H7 (cell line): ENCODE measurements around the gene SCTR. TPM values are rescaled to one million over a fixed set of nuclear protein-coding genes. Genes with fewer than 3 reads are reported as not detected.

Experiments
- DNase-seq: peaks from one replicate; pipeline ENCODE4 v3.0.0; 2012
- H3K27me3 ChIP-seq: 2 replicates; pipeline ENCODE4 v1.6.0; 2011; ENCODE audit warnings: mild to moderate bottlenecking, low read length; ENCODE audit not compliant: control insufficient read depth, insufficient read depth
- H3K36me3 ChIP-seq: replicated peaks from 2 replicates; pipeline ENCODE4 v1.5.1; 2011; ENCODE audit warnings: low read length; ENCODE audit not compliant: control insufficient read depth, insufficient read depth
- H3K4me3 ChIP-seq: 2 replicates; pipeline ENCODE4 v1.5.1; 2011; ENCODE audit warnings: low read depth, mild to moderate bottlenecking, control low read depth, low read length, moderate library complexity; ENCODE audit not compliant: insufficient read depth
- total RNA-seq: library from RNA; depleted of rRNA; stranded (reverse); fragments of >200 nt; shearing (Covaris generic); gene quantifications from 2 replicates; pipeline ENCODE4 v1.2.3, GENCODE V29; 2014; rRNA removed

The SCTR gene
- total RNA-seq, result not detected in 2 replicates

DNA sequence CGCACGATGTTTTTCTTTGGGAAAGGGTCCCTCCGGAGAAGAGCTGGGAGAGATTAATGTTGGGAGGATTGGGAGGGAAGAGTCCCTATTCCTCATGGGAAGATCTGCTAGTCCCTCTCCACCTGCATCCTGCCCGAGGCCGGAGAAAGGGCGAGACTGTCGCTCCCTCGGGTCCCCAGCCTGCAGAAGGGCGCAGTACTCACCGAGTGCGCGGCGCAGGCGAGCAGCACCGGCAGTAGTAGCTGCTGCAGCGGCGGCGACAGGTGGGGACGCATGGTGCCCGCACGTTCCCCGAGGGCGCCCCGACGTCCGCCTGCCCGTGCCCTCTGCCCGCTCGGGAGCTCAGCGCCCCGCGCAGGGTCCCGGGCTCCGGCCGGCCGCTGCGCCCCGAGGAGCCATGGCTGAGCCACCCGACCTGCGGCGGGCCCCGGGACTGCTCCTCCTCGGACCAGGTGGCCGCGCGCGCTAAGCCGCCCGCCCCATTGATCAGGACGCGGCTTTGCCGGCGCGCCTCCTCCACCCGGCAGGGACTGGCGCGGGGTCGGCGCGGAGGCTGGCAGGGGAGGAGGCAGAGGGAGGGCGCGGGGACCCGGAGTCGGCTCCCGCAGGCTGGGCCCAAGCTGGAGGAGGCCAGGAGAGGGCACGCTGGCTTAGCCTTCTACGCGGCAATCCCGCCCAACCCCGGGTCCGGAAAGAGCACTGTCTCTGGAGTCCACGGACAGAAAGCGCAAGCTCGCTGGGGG lies at the start of gene SCTR:
SCTR (minus strand) TSS at position 532 of the 743 bp plus-strand sequence; CDS start at position 275, 257 bp downstream.
- DNase-seq, result peak; percentile 87
- Histone ChIP-seq H3K36me3 (no peaks in the 10 kb centered on the region), H3K4me3 (peak within 1 kb of the TSS; percentile 36), H3K27me3 (peaks cover 33% of the 10 kb centered on the region)

DNA sequence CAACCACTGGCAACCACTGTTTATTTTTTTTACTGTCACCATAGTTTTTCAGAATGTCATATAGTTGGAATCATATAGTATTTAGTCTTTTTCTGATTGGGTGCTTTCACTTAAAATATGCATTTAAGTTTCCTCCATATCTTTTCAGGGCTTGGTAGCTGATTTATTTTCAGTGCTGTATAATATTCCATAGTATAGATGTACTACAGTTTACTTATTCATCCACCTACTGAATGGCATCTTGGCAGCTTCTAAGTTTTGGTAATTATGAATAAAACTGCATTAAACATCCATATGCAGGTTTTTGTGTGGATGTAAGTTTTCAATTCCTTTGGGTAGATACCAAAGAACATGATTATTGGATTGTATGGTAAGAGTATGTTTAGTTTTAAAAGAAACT lies 43.0 kb upstream of the SCTR start:
- H3K27me3 ChIP-seq, result no peaks in the 10 kb centered on the region
- DNase-seq, result no peak

GRCh38 chr2:119565481-119565880 lies 41.2 kb upstream of the SCTR start:
- no peaks in the 10 kb centered on the region for H3K27me3 ChIP-seq
- H3K36me3 ChIP-seq, result no peaks in the 10 kb centered on the region
- no peak overlapping the region for H3K4me3 ChIP-seq
- no peak for DNase-seq

More for the DNA sequence above, 43.0 kb upstream of the SCTR start:
- no peaks in the 10 kb centered on the region for H3K36me3 ChIP-seq
- no peak overlapping the region for H3K4me3 ChIP-seq

- no peaks in the 10 kb centered on the region for H3K36me3 ChIP-seq
- H3K4me3 ChIP-seq, result no peak overlapping the region
- no peak for DNase-seq
- H3K27me3 ChIP-seq, result no peaks in the 10 kb centered on the region
These were observed 29.5 kb upstream of the SCTR start for GRCh38 chr2:119553687-119554344.

DNA sequence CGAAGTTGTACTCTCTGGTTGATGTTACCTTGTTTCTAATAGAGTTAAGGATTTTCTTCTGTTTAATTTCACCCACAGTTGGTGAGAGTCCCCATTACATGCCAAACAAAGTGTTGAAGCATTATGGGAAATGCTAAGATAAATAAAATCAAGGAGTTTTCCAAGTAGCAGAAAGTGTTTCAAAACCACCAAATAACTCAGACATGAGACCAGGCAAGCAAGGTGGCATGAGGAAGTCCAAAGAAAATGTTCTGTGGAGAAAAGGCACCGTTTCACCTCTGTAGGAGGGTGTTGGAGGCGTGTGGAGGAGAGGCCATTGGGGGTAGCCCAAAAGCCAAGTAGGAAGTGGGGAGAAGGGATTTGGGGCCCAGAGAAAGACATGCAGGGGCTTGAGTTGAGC lies 28.6 kb upstream of the SCTR start:
- H3K4me3 ChIP-seq, result no peak overlapping the region
- no peak for DNase-seq
- no peaks in the 10 kb centered on the region for H3K27me3 ChIP-seq
- no peaks in the 10 kb centered on the region for H3K36me3 ChIP-seq

GRCh38 chr2:119550856-119551255 lies 26.6 kb upstream of the SCTR start:
- H3K4me3 ChIP-seq, result no peak overlapping the region
- peaks cover 2% of the 10 kb centered on the region for H3K27me3 ChIP-seq

GRCh38 chr2:119550346-119550745 lies 26.1 kb upstream of the SCTR start:
- H3K36me3 ChIP-seq, result no peaks in the 10 kb centered on the region
- DNase-seq, result no peak
- peaks cover 5% of the 10 kb centered on the region for H3K27me3 ChIP-seq

More at GRCh38 chr2:119550856-119551255, 26.6 kb upstream of the SCTR start:
- DNase-seq, result no peak
- no peaks in the 10 kb centered on the region for H3K36me3 ChIP-seq

DNA sequence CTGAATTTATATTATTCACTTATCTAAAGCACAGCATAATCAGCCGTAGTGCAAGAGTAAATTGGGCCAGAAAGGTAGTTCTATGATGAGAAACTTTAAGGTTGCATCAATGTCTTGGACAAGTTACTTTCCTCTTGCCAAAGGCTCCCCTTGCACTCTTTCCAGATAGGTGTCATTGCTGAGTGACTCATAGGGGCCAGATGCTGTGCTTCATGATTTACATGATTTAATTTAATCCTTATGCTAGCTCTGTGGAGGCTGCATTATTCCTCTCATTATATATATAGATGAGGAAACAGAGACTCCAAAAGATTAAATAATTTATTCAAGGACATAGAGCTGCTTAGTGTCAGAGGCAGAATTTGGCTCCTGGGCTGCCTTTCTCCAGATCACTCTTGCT lies 25.0 kb upstream of the SCTR start:
- H3K27me3 ChIP-seq, result peaks cover 9% of the 10 kb centered on the region
- H3K36me3 ChIP-seq, result no peaks in the 10 kb centered on the region
- no peak overlapping the region for H3K4me3 ChIP-seq
- DNase-seq, result no peak

More at GRCh38 chr2:119550346-119550745, 26.1 kb upstream of the SCTR start:
- H3K4me3 ChIP-seq, result no peak overlapping the region

DNA sequence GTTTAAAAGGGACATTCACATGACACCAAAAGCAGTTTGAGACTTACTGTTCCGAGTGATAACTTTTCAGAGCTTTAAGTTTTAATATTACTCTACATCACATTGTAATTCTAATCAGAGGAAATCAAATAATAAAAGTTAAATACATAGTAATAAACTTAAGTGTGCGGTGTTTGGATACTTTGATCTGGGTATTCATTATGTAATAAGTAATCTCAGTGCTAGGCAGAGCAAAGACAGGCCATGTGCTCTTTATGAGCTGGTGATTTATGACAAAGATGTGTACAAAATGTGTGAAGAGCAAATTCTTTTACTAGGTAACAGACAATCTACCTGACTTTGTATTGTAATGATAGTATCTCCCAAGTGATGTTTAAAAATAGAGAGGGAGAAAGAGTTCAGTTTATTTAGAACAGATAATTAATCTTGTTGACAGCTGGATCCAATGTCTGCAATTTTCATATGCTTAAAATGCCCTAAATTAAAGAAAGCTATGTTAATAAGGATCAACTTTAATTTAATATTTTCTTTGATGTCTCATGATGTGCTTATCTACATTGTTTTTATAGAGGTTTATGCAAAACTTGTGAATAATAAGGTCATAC lies 24.3 kb upstream of the SCTR start:
- Histone ChIP-seq H3K27me3 (peaks cover 9% of the 10 kb centered on the region), H3K4me3 (no peak overlapping the region), H3K36me3 (no peaks in the 10 kb centered on the region)
- no peak for DNase-seq

GRCh38 chr2:119546447-119546767 lies 22.1 kb upstream of the SCTR start:
- H3K36me3 ChIP-seq, result no peaks in the 10 kb centered on the region
- DNase-seq, result no peak
- H3K27me3 ChIP-seq, result peaks cover 11% of the 10 kb centered on the region
- no peak overlapping the region for H3K4me3 ChIP-seq

- no peaks in the 10 kb centered on the region for H3K36me3 ChIP-seq
- peaks cover 11% of the 10 kb centered on the region for H3K27me3 ChIP-seq
- no peak overlapping the region for H3K4me3 ChIP-seq
- no peak for DNase-seq
These were observed 21.6 kb upstream of the SCTR start for GRCh38 chr2:119545754-119546446.

DNA sequence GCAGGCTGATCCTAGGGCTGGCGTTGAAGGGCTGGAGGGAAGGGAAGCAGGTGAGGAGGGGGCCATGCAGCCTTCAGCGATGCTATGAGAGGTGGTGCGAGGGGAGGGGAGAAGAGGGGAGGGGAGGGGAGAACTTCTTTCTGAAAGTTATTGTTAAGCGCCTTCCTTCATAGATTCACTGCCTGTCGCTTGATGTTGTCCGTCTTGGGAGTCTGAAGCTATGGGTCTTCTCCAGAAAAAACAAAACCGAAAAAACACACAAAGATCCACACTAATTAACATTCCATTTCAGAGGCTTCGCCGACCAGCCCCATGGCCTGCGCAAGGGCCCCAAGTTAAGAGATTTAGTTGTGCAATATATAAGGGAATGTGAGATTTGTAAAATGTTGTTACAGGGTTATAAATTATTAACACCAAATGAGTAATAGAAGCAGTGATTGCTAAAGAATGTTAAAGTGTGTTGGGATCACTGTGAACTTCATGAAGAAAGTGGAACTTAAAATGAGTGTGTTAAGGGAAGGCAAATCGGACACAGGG lies 20.7 kb upstream of the SCTR start:
- Histone ChIP-seq H3K27me3 (peaks cover 11% of the 10 kb centered on the region), H3K4me3 (peak overlapping the region; percentile 68), H3K36me3 (no peaks in the 10 kb centered on the region)
- DNase-seq, result no peak

DNA sequence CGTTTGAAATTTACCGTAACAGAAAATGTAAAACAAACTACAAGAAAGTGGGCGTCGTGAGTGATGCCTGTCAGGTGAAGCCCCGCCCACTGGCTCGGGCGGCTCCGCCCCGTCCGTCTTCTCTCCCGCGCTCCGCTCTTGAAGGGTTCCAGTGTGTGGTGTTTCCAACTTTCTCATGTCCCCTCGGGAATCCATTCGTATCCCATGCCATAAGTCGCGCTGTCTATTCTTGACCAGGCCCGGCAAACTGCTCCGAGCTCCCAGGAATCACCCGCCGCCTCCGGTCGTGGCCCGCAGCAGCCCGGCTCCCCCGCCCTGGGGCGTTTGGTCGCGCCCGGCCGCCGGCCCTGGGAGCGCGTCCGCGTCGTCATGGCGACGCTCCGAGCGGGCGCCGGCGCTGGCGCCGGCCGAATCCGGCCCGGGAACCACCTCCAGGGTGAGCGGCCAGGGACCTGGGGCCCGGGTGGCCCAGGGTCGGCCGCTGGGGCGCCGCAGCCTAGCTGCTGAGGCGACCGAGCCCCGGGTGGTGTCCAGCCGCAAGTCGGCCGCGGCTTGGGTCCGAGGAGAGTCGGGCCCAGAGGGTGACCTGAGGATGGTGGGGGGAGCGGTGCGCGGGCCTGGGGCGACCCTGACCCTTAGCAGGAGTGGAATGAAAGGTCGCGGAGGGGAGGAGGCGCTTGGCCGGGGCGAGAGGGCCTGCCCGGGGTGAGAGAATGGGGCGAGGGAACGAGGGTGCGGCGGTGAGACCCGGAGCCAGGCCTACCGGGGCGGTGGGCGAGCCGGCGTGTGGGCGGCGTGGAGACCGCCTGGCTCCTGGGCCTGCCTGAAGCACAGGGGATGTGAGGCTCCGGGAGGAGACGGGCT lies 20.0 kb upstream of the SCTR start, which contains the start of gene CFAP221:
CFAP221 (plus strand) TSS at position 375 of the 864 bp plus-strand sequence. CDS start 1,683 bp downstream, outside the sequence.
- Histone ChIP-seq H3K27me3 (peaks cover 11% of the 10 kb centered on the region), H3K36me3 (no peaks in the 10 kb centered on the region), H3K4me3 (peak within 1 kb of the TSS; percentile 68)
- DNase-seq, result peak; percentile 96
